ENCODE data around the gene BMP15.
A peak's percentile ranks its signal among the peaks of the same experiment; 100 is the strongest.

Gene BMP15

DNA sequence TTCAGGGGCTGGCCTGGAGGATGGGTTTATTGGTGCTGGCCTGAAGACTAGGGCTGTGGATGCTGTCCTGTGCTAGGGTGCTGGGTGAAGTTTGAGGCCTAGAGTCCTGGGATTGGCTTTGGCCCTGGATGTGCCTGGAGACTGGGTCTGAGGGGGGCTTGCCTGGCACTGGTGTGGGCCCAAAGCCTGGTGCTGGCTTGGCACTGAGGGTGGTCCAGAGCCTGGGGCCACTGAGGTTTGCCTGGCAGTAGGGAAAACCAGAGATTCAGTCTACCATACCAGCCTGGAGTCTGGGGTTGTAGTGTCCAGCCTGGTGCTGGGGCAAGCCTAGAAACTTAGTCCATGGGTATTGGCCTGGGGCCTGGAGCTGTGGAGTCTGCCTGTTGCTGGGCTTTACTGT, 16.6 kb downstream of the BMP15 start:
- Histone ChIP-seq H3F3A (ENCODE audit: low read depth) (no peaks in the 10 kb centered on the region), H3K79me2 (ENCODE audit: insufficient read depth, low read length) (no peaks in the 10 kb centered on the region)

DNA sequence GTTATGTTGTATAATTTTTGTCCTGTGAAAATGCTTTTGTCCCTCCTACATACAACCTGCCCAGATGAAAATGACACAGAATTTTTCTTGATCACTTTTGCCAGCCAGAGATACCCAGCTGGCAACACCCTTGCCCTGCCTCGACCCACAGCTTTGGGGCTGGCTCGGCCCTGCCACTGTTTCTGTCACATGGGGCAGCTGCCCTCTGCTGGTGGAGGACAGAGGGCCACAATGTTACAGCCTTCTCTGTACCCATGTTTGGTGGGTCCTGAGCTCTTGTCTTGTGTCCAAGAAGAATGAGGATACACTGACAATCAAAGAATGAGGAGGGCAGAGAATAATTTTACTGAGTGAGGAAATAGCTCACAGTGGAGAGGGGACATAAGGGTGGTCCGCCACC, 31.1 kb downstream of the BMP15 start:
- H3K4me1 ChIP-seq (ENCODE audit: insufficient read depth, low read length, poor library complexity, severe bottlenecking), result no peaks in the 10 kb centered on the region
- H3K27me3 ChIP-seq (ENCODE audit: insufficient read depth, low read length, poor library complexity, severe bottlenecking), result no peaks in the 10 kb centered on the region
- no peaks in the 10 kb centered on the region for H3K79me2 ChIP-seq (ENCODE audit: insufficient read depth, low read length)
- no peaks in the 10 kb centered on the region for H4K20me1 ChIP-seq (ENCODE audit: insufficient read depth, low read length, poor library complexity, severe bottlenecking)
- no peak overlapping the region for H2AFZ ChIP-seq (ENCODE audit: low read length)
- H3K9ac ChIP-seq (ENCODE audit: low read depth, low read length, poor library complexity, severe bottlenecking), result no peak overlapping the region
- H3K9me3 ChIP-seq (ENCODE audit: insufficient read depth, low read depth, low read length), result no peaks in the 10 kb centered on the region
- H3K4me3 ChIP-seq (ENCODE audit: low read length, poor library complexity, severe bottlenecking), result no peak overlapping the region
- no peaks in the 10 kb centered on the region for H3F3A ChIP-seq (ENCODE audit: low read depth)
- no peak for TF ChIP-seq EZH2phosphoT487 (IDR thresholded peaks at IDR 0.05; ENCODE audit: borderline replicate concordance)
- TF ChIP-seq, protein P1, sequence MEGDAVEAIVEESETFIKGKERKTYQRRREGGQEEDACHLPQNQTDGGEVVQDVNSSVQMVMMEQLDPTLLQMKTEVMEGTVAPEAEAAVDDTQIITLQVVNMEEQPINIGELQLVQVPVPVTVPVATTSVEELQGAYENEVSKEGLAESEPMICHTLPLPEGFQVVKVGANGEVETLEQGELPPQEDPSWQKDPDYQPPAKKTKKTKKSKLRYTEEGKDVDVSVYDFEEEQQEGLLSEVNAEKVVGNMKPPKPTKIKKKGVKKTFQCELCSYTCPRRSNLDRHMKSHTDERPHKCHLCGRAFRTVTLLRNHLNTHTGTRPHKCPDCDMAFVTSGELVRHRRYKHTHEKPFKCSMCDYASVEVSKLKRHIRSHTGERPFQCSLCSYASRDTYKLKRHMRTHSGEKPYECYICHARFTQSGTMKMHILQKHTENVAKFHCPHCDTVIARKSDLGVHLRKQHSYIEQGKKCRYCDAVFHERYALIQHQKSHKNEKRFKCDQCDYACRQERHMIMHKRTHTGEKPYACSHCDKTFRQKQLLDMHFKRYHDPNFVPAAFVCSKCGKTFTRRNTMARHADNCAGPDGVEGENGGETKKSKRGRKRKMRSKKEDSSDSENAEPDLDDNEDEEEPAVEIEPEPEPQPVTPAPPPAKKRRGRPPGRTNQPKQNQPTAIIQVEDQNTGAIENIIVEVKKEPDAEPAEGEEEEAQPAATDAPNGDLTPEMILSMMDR (conservative IDR thresholded peaks at IDR 0.05; ENCODE audit: low read length), result peak; percentile 27
- no peaks in the 10 kb centered on the region for H3K36me3 ChIP-seq (ENCODE audit: insufficient read depth, low read length)
- H3K9me2 ChIP-seq (replicated peaks; ENCODE audit: low read depth, low read length), result no peaks in the 10 kb centered on the region
- no peak overlapping the region for H3K4me2 ChIP-seq (ENCODE audit: low read depth, low read length, poor library complexity, severe bottlenecking)

More for the DNA sequence above, 16.6 kb downstream of the BMP15 start:
- H3K27me3 ChIP-seq (ENCODE audit: insufficient read depth, low read length, poor library complexity, severe bottlenecking), result no peaks in the 10 kb centered on the region
- H3K4me1 ChIP-seq (ENCODE audit: insufficient read depth, low read length, poor library complexity, severe bottlenecking), result no peaks in the 10 kb centered on the region
- no peaks in the 10 kb centered on the region for H3K9me3 ChIP-seq (ENCODE audit: insufficient read depth, low read depth, low read length)
- H3K9ac ChIP-seq (ENCODE audit: low read depth, low read length, poor library complexity, severe bottlenecking), result no peak overlapping the region
- no peak overlapping the region for H3K4me2 ChIP-seq (ENCODE audit: low read depth, low read length, poor library complexity, severe bottlenecking)
- no peak overlapping the region for H3K4me3 ChIP-seq (ENCODE audit: low read length, poor library complexity, severe bottlenecking)
- no peaks in the 10 kb centered on the region for H3K36me3 ChIP-seq (ENCODE audit: insufficient read depth, low read length)
- no peaks in the 10 kb centered on the region for H3K9me2 ChIP-seq (replicated peaks; ENCODE audit: low read depth, low read length)
- TF ChIP-seq, protein P1 (conservative IDR thresholded peaks at IDR 0.05; ENCODE audit: low read length), result no peak
- no peak for TF ChIP-seq EZH2phosphoT487 (IDR thresholded peaks at IDR 0.05; ENCODE audit: borderline replicate concordance)
- no peaks in the 10 kb centered on the region for H4K20me1 ChIP-seq (ENCODE audit: insufficient read depth, low read length, poor library complexity, severe bottlenecking)
- H2AFZ ChIP-seq (ENCODE audit: low read length), result no peak overlapping the region

DNA sequence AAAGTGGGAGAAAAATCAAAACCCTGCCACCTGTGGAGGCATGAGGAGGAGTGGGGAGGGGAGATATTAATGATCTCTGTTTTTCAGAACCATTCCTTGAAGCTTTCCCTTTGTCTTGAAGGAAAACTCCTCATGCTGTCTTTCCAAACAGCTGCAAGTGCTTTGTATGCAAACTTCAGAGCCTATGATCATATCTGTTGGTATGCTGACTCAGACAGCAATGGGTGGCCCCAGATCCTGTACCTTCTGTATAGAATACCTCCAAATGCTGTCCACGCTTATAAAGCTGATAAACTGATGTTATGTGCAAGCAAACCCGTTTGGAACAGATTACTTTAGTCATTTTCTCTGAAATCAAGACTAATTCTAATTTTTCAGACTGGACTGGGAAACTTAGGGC, 31.9 kb downstream of the BMP15 start:
- no peak overlapping the region for H3K4me2 ChIP-seq (ENCODE audit: low read depth, low read length, poor library complexity, severe bottlenecking)
- no peaks in the 10 kb centered on the region for H3F3A ChIP-seq (ENCODE audit: low read depth)
- H3K79me2 ChIP-seq (ENCODE audit: insufficient read depth, low read length), result no peaks in the 10 kb centered on the region
- no peaks in the 10 kb centered on the region for H3K27me3 ChIP-seq (ENCODE audit: insufficient read depth, low read length, poor library complexity, severe bottlenecking)
- H3K9me3 ChIP-seq (ENCODE audit: insufficient read depth, low read depth, low read length), result no peaks in the 10 kb centered on the region
- no peak for TF ChIP-seq EZH2phosphoT487 (IDR thresholded peaks at IDR 0.05; ENCODE audit: borderline replicate concordance)
- TF ChIP-seq, protein P1 (conservative IDR thresholded peaks at IDR 0.05; ENCODE audit: low read length), result no peak
- H3K4me3 ChIP-seq (ENCODE audit: low read length, poor library complexity, severe bottlenecking), result no peak overlapping the region
- no peaks in the 10 kb centered on the region for H3K4me1 ChIP-seq (ENCODE audit: insufficient read depth, low read length, poor library complexity, severe bottlenecking)
- H4K20me1 ChIP-seq (ENCODE audit: insufficient read depth, low read length, poor library complexity, severe bottlenecking), result no peaks in the 10 kb centered on the region
- H2AFZ ChIP-seq (ENCODE audit: low read length), result no peak overlapping the region
- no peaks in the 10 kb centered on the region for H3K9me2 ChIP-seq (replicated peaks; ENCODE audit: low read depth, low read length)
- H3K36me3 ChIP-seq (ENCODE audit: insufficient read depth, low read length), result no peaks in the 10 kb centered on the region
- H3K9ac ChIP-seq (ENCODE audit: low read depth, low read length, poor library complexity, severe bottlenecking), result no peak overlapping the region

Measured in Loucy (cell line).